Epithelial cell of prostate (primary cell): ENCODE results near the gene KRT10.
A peak's percentile ranks its signal among the peaks of the same experiment; 100 is the strongest.

Experiments
- DNase-seq: peaks from one replicate; pipeline ENCODE4 v3.0.0-alpha.2; 2011; ENCODE audit warnings: low read depth, low spot score
- H3K27ac ChIP-seq: fragments of 450-650 bp; 2 replicates; pipeline ENCODE4 v1.5.1; 2017; ENCODE audit warnings: mild to moderate bottlenecking

Gene KRT10

GRCh38 chr17:40810494-40810893, 11.9 kb downstream of the KRT10 start:
- peak overlapping the region; percentile 2 for H3K27ac ChIP-seq
- DNase-seq: no peak

DNA sequence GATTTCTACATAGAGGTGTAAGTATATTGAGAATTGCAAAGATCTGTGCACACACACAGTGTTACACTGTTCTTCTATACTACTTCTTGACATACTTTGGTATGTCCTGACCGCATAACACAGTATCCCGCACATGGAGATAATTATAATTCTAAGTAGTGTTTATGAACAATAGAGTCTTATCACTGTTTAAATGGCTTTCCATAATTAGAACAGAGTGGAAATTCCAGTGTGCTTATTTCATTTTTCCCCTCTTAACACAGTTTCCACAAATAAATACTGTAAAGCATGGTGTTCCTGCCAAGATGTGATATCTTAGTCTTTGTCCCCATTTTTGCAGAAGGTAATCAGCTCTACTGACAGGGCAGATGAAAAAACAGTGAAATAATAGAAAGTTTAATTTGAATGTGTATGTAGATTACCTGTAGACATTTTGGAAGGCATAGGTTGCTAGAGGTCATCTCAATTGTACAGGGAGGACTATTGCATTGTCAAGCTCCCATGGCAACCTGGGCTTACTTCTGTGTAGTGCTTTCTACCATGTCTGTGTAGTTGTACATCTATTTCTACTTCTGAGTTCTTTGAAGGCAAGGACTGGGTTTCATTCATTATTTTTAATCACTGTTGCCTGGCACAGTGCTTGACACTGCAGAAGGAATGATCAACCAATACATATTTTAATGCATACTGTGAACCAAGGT, 12.5 kb downstream of the KRT10 start:
- peak overlapping the region; percentile 2 for H3K27ac ChIP-seq
- DNase-seq: no peak

- H3K27ac ChIP-seq: no peak overlapping the region
- no peak for DNase-seq
Observed at GRCh38 chr17:40806131-40806530, 16.3 kb downstream of the KRT10 start.

GRCh38 chr17:40803617-40804082, 18.8 kb downstream of the KRT10 start:
- no peak overlapping the region for H3K27ac ChIP-seq
- no peak for DNase-seq

DNA sequence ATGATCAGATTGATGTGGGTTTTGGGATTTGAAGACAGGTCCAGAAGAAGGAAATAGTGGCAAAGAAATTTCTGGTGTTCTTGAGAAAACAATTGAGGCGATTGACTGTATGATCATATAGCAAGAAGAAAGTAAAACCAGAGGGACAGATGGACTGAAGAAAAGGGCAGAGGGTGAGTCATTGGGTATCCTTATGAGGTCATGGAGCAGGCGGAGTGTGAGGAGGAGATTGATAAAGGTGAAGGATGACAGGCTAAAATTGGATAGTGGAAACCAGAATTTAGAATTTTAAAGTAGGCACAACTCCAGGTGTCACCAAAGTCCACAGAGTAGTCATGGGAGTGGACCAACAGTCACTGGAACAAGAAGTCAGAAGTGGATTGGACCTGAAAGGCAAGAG, 21.3 kb downstream of the KRT10 start:
- no peak overlapping the region for H3K27ac ChIP-seq
- DNase-seq: no peak

DNA sequence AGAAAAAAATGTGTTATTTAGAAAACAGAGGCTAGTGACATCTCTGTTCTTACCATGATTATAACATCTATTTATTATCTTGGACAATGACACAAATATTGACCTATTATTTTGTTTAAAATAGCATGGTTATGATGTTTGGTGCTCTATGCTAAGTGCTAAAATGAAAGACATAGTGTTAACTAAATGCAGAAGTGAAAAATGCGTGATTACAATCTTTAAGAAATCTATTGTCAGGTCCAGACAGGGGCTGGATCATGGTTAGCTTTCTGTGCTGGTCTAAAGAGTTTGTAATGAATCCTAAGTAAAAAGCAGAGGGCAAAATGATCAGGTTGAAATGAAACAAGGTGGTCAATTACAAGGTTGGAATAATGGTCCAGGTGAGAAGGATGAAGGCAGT, 22.0 kb downstream of the KRT10 start:
- no peak overlapping the region for H3K27ac ChIP-seq
- DNase-seq: no peak

DNA sequence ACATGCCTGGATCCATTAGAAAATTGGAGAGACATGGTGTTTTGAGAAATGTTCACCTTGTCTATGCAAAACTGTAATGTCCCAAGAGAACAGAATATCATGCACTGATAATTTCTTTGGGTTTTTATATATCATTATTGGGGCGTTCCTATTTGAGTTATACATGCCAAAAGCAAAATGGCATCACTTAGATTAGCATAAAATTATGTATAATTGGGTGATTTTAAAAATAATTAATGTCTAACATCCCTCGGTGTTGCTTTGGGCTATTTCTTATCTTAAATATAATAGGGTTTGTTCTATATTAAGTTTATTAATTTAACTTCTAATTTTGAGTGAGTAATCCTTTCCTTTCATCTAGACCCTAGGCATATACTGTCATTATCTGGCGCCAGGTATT, 22.6 kb downstream of the KRT10 start, which contains the start of gene KRT28:
Gene KRT28, minus strand, starts transcription at position 101 of the 400 bp plus-strand sequence. Its CDS starts 66 bp downstream, at position 35.
- H3K27ac ChIP-seq: no peak within 1 kb of the TSS
- no peak for DNase-seq

DNA sequence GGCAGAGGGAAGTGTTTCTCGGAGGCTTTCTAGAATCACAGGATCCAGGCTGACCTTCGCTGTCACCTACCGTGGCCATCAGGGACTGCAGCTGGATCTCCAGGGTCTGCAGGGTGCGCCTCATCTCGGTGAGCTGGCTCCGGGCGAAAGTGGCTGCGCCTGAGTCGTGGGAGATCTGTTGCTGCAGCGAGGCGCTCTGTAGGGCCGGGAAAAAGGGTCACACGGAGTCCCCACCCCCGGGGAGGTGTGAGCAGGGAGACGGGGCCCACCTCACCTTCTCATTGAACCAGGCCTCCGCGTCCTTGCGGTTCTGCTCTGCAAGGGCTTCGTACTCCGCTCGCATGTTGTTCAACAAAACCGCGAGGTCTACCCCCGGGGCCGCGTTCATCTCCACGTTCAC, 25.6 kb downstream of the KRT10 start:
- DNase-seq: no peak
- H3K27ac ChIP-seq: no peak overlapping the region

DNA sequence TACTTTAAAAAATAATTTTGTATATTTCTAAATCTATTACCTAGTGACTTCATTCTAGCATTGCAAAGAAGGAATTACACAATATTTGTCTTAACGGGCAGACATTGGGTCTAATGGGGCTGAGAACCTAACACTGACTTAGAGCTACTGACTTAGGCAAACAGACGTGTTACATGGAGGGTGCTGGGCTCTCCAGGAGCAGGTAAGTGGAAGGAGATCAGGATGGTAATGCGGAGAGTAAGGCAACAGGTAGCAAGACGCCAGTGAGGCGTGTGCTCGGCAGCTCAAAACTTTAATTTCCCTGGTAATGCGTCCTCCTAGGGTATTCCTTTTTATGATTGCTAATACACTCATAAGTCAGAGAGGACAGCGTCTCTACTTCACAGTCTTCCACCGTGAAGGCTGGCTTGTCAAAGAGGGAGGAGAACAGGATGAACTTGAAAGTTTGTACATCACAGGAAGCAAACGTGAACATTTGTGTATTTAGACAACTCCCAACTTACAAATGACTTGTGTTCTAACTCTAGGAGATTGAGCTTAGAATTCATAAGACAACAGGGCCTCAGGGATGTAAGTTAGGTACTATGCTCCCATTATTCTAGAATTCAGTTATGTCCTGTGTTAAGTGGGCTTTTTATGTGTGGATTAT, 27.3 kb downstream of the KRT10 start:
- H3K27ac ChIP-seq: no peak overlapping the region
- no peak for DNase-seq

- DNase-seq: no peak
- no peak overlapping the region for H3K27ac ChIP-seq
Observed at GRCh38 chr17:40794466-40794865, 27.9 kb downstream of the KRT10 start.

GRCh38 chr17:40793832-40794231, 28.6 kb downstream of the KRT10 start:
- no peak for DNase-seq
- H3K27ac ChIP-seq: no peak overlapping the region

GRCh38 chr17:40791787-40792436, 30.5 kb downstream of the KRT10 start:
- DNase-seq: no peak
- H3K27ac ChIP-seq: no peak overlapping the region

- no peak for DNase-seq
- H3K27ac ChIP-seq: no peak overlapping the region
Observed at GRCh38 chr17:40791111-40791510, 31.3 kb downstream of the KRT10 start.

- H3K27ac ChIP-seq: no peak within 1 kb of the TSS
- DNase-seq: no peak
Observed at GRCh38 chr17:40782450-40782849, 40.0 kb downstream of the KRT10 start, which contains the start of gene KRT27. TSS of gene KRT27 (minus strand) at chr17:40782550. CDS start at chr17:40782493, 57 bp downstream.

DNA sequence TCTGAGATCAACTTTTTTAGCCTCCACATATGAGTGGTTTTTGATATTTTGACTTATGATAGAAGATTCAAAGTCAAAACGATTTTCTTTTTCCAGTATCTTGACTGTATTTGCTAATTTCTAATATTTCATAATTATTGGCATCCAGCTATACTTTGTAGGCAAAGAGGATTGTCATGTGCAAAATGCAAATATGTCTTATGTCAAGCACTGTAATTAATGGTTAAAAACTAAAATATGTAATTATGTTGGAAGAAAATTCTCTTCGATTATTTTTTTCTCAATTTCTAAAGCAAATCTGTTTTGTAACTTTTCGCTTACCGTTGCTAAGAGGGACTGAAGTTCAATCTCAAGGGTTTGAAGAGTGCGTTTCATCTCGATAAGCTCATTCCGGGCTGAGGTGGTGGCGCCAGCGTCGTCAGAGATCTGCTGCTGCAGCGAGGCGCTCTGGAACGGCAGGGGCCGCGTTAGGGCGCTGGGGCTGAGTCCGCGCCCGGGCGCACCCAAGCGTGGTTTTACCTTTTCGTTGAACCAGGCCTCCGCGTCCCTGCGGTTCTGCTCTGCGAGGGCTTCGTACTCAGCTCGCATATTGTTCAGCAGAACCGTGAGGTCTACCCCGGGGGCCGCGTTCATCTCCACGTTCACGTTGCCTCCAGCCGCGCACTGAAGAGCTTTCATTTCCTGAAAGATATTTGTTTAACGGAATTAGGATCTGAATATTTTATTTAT, 43.1 kb downstream of the KRT10 start:
- H3K27ac ChIP-seq: no peak overlapping the region
- DNase-seq: no peak

- H3K27ac ChIP-seq: no peak overlapping the region
- no peak for DNase-seq
Observed at GRCh38 chr17:40778461-40778860, 44.0 kb downstream of the KRT10 start.

GRCh38 chr17:40777971-40778370, 44.4 kb downstream of the KRT10 start:
- no peak overlapping the region for H3K27ac ChIP-seq
- DNase-seq: no peak

DNA sequence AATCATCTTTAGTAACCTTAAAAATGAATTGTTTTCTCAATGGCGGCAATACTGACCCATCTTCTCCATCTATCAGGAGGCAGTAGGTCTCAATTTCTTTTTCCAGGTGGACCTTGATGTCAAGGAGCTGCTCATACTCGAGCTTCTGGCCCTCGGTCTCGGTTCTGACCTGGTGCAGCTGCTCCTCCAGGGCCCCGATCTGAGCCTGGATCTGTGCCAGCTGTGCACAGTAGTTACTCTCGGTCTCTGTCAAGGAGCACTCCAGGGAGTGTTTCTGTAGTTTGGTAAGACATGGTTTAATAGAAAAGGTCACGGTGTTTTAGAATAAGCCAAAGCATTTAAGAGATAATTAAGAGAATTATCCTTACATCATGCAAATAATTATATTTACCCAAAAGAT, 45.0 kb downstream of the KRT10 start:
- no peak for DNase-seq
- no peak overlapping the region for H3K27ac ChIP-seq

DNA sequence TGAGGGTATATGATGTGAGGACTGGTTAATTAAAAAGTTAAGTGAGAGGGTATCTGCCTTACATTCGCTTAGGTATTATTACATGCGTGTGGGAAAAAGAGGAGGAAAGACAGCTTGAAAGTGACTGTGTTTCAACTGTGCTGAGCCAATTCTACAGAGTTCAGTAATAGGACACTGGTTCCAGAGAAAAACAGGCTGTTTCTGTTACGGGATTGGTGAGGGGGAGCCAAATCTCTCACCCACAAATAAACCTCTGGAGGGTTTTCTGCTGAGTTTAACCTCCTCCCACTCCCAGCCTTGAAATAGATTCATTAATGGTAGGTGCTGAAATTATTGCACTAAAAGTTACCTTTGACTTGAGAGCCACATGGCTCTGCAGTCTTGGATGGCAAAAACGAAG, 46.5 kb downstream of the KRT10 start:
- DNase-seq: no peak
- no peak overlapping the region for H3K27ac ChIP-seq

GRCh38 chr17:40772101-40772500, 50.3 kb downstream of the KRT10 start, which contains the start of gene KRT26:
TSS of gene KRT26 (minus strand) at chr17:40772201. CDS start at chr17:40772113, 88 bp downstream.
- H3K27ac ChIP-seq: no peak within 1 kb of the TSS
- DNase-seq: no peak
